NCI-H748 (cell line): ENCODE results near the gene RELA.
"Not testable (repeated sequence)": the region's sequence is repeated elsewhere in the genome, so short reads cannot be mapped to it uniquely, and the experiment has no call there.

Source experiments
- DNase-seq: peaks from one replicate; lab custom pipeline; 2025; ENCODE audit not compliant: unreplicated experiment; lab: John Stamatoyannopoulos, UW

Gene RELA

DNA sequence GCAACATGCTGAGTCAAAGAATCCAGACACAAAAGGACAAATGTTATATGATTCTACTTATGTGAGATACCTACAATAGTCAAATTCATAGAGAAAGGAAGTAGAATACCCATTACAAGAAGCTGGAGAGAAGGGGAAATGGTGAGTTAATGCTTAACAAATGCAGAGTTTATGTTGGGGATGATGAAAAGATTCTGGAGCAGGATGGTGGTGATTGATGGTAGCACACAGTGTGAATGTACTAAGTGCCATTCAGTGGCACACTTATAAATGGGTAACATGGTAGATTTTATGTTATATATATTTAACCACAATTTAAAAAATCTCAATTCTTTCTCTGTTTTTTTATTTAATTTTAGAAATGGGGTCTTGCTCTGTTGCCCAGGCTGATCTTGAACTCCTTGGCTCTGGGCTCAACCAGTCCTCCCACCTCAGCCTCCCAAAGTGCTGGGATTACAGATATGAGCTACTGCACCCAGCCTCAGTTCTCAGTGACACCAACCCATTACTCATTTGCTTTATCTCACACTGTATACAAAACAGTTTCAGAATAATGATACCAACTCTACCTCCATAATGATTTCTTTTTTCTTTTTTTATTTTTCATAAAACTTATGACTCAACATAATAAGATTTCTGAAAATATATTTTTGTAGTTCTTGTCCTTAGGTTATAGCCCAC lies 9.6 kb upstream of the RELA start:
- DNase-seq = no peak

- DNase-seq = peak; percentile 52
Measured at GRCh38 chr11:65663639-65664200, 1.0 kb upstream of the RELA start.

DNA sequence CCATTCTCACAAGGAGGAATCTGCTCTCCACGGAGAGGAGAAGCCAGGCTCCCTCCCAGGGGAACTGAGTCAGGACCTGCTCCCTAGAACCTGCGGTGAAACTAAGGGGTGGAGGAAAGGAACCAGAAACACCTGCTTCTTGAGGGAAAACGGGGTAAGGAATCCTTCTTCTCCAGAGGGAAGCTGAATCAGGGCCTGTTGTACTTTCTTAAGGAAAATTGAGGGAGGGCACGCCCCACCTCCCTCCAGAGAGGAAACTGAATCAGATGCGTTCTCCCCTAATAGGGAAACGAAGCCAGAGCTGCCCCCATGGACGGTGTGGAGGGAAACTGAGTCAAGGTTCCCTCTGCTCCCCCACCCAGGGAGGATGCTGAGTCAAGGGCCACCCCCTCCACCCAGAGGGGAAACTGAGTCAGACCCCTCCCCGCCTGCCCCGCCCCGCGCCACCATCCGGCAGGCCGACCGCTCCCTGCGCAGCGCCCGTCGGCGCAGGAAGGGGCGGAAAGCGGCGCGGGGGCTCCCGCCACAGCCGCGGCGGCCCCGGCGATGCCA lies 393 bp downstream of the RELA start:
- DNase-seq = no peak

DNA sequence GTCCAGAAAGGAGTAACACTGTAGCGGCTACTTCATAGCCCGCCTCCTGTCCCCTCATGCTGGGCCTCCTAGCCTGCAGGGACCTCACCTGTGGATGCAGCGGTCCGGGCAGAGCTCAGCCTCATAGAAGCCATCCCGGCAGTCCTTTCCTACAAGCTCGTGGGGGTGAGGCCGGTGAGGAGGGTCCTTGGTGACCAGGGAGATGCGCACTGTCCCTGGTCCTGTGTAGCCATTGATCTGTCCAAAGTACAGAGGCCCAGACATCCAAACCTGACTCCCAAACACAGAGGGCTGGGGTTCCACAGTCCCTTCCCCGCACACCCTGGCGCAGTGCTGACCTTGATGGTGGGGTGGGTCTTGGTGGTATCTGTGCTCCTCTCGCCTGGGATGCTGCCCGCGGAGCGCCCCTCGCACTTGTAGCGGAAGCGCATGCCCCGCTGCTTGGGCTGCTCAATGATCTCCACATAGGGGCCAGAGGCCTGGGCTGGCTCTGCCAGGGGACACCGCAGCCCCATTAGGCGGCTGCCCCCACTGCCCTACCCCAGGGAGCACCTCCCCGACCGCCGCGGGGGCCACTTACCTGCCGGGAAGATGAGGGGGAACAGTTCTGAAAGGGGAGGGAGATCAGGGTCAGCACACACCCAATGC lies 993 bp downstream of the RELA start:
- DNase-seq = no peak

DNA sequence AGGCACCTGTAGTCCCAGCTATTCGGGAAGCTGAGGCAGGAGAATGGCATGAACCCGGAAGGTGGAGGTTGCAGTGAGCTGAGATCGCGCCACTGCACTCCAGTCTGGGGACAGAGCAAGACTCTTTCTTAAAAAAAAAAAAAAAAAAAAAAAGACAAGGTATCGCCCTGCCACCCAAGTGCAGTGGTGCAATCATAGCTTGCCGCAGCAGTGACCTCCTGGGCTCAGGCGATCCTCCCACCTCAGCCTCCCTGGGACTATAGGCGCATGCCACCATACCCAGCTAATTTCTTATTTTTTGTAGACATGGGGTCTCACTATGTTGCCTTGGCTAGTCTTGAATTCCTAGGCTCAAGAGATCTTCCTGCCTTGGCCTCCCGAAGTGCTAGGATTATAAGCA lies 1.8 kb downstream of the RELA start:
- DNase-seq = not testable (repeated sequence)

- DNase-seq = no peak
Measured at GRCh38 chr11:65660038-65660437, 2.7 kb downstream of the RELA start.

- DNase-seq = no peak
Measured at GRCh38 chr11:65658174-65659021, 4.3 kb downstream of the RELA start.

GRCh38 chr11:65657426-65657825 lies 5.3 kb downstream of the RELA start:
- no peak for DNase-seq

GRCh38 chr11:65655570-65656332 lies 7.0 kb downstream of the RELA start:
- DNase-seq = no peak

DNA sequence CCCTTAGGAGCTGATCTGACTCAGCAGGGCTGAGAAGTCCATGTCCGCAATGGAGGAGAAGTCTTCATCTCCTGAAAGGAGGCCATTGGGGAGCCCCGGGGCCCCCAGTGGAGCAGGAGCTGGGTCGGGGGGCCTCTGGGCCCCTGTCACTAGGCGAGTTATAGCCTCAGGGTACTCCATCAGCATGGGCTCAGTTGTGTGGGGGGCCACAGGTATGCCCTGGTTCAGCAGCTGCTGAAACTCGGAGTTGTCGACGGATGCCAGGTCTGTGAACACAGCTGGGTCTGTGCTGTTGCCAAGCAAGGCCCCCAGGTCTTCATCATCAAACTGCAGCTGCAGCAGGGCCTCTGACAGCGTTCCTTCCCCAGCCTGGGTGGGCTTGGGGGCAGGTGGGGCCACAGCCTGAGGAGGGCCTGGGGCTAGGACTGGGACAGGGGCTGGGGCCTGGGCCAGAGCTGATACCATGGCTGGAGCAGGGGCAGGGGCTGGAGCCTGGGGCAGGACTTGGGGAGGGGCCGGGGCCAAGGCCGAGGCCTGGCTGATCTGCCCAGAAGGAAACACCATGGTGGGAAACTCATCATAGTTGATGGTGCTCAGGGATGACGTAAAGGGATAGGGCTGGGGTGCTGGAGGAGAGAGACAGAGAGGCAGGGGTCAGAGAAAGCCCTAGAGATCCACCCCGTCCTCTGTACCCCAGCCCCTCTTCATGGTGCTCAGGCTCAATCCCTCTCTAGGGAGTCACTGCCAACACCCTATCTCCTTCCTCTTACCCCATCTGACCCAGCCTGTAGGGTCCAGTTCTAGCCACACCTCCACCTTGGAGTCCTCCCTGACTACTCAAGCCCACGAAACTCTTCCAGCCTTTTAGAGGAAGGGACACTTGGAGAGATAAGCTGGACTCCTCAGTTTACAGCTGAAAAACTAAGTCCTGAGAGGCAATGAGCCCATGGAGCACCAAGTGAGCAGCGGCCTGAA lies 8.1 kb downstream of the RELA start:
- no peak for DNase-seq

GRCh38 chr11:65653229-65654225 lies 9.2 kb downstream of the RELA start:
- DNase-seq = no peak

DNA sequence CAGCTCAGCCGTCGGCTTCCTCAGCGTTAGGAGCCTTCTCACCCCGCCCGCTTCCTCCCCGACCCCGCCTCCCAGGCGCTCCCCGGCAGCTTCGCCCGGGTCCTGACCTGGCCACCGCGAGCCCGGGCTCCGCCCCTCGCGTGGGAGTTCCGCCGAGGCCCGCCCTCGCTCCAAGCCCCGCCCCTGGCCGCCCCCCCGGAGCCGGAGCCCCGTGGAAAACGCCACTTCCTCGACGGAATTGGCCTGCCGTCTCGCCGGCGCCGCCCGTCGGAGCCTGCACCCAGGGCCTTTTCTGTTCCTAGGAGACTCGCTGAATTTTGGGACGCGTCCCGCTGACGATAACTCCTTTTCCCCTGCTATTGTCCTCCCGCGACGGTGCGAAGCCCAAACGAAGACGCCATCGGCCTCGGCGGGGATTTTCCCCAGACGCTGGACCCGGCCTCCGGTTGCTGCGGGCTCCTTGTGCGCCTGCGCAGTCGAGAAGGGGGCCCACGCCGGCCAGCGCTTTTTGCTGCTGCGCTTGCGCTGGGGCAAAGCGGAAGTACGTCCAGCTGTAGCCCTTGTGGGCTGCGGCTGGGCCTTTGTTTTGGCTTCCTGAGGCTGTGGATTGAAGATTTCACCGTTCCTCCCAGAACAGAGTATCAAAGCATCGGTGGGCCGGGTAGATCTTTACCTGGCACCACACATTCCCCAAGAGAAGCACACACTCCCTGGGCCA lies 10.0 kb downstream of the RELA start:
- DNase-seq = peak; percentile 93

DNA sequence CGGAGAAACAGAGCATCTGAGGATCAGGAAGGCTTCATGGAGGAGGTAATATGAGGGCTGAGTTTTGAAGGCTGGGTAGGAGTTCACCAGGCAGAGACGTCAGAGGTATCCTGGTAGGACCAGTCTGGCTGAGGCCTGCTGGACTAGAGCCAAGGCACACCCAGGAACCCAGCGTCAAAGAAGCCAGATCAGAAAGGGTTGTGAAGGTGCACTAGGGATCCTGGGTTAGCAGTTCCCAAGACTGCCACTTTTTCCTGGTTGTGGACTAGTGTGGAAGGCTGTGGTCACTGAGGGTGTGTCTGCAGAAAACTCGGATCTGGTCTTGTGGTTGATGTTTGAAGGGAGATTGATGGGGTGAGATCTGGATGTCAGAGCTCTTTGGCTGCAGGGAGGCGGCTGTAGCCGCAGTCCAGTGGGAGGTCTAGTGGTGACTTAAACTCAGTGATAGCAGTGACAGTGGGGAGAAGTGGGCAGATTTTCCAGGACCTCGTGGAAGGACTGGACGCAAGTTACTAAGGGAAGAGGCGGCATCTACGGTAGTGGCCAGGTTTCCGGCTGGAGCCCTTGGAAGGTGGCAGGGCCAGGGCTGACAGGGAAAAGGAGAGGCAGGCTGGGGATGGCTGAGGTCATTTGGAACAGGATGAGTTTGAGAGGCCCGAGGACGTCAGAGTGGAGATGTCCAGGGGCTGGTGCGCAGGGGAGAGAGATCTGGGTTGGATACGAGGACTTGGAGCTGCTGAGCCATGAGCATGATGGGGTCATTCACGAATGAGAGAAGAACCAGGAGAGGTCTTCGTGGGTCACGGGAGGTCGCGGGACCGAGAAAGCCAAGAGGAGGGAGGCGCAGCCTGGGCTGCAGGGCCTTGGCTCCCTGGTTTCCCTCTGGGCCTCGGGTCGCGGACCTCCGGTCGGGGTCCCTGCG lies 10.9 kb downstream of the RELA start:
- peak; percentile 22 for DNase-seq

DNA sequence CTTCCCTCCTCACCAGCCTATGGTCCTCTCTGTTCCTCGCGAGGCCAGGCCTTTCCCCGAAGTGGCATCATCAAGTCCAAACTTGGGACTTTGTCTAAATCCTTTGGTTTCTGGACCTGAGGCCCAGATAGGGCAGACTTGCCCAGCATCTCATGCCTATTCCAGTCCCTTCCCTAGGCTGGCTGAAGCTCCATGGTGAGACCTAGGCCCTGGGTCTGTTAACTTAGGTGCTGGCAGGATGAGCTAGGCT lies 11.5 kb downstream of the RELA start:
- no peak for DNase-seq

- DNase-seq = no peak
Measured at GRCh38 chr11:65650547-65651338, 12.0 kb downstream of the RELA start.
